HCT116 (cell line): ENCODE results near the gene SH3BP4. TPM values are rescaled to one million over a fixed set of nuclear protein-coding genes. Genes with fewer than 3 reads are reported as not detected.

ENCODE experiments used
- ATAC-seq: fragments of 200-7000 bp; cut with Tn5 transposase; 2 replicates; pipeline ENCODE4 v1.9.1; 2020; ENCODE audit warnings: mild to moderate bottlenecking, moderate library complexity
- BruUV-seq: library from RNA; stranded (reverse); fragments of 400-500 nt; replicated peaks from 2 replicates; lab custom pipeline; 2021; lab: Mats Ljungman, UMichigan
- CTCF ChIA-PET: fragments of 300-600 bp; sonication (Branson Sonifier 250); formaldehyde crosslinking; loops from one replicate; lab custom pipeline; 2021; ENCODE audit warnings: antibody characterized with exemption; lab: Charles Lee
- POLR2A ChIA-PET: fragments of 300-600, 350-600 bp; sonication (Branson Sonifier 250); formaldehyde crosslinking; loops from one replicate; lab custom pipeline; 2021; ENCODE audit warnings: antibody characterized with exemption; lab: Charles Lee
- RAD21 ChIA-PET, 2 experiments: fragments of 300-600 bp; sonication (Branson Sonifier 250); formaldehyde crosslinking; loops; one replicate each; lab custom pipeline; 2023; ENCODE audit warnings: low total read pairs in 2 of 2; ENCODE audit not compliant: uncharacterized antibody in 2 of 2, unreplicated experiment in 2 of 2, low non-redundant PET in 1 of 2; lab: Charles Lee
- DNase-seq: peaks from one replicate; pipeline ENCODE4 v3.0.0-alpha.2; 2010; ENCODE audit warnings: low read depth, low spot score
- H2AFZ ChIP-seq: fragments of 200-600 bp; shearing (Covaris generic), sonication (generic); 2 replicates; pipeline ENCODE4 v1.6.1; 2017; ENCODE audit warnings: low read depth, mixed run types, mixed read lengths, antibody characterized with exemption, low read length; ENCODE audit not compliant: poor library complexity, severe bottlenecking
- H3K27ac ChIP-seq: 2 replicates; pipeline ENCODE4 v1.5.1; 2012; ENCODE audit warnings: low read depth, low read length
- H3K27me3 ChIP-seq: fragments of 200-600 bp; sonication (generic); 2 replicates; pipeline ENCODE4 v1.6.1; 2016; ENCODE audit warnings: mixed run types, low read length, mixed read lengths; ENCODE audit not compliant: insufficient read depth
- H3K36me3 ChIP-seq, 2 experiments: fragments of 200-500 bp in 1 of 2; fragments of 200-600 bp in 1 of 2; sonication (Bioruptor generic) in 1 of 2; sonication (generic) in 1 of 2; 2 replicates each; pipeline versions ENCODE4 v1.5.1 to v1.6.1; 2014 to 2016; ENCODE audit warnings: low read length in 2 of 2, inconsistent platforms in 1 of 2, mixed read lengths in 1 of 2, mixed run types in 1 of 2; ENCODE audit not compliant: insufficient read depth in 2 of 2, control insufficient read depth in 1 of 2
- H3K4me1 ChIP-seq, 2 experiments: fragments of 200-600 bp in 1 of 2; sonication (generic) in 1 of 2; 2 replicates each; pipeline versions ENCODE4 v1.5.1 to v1.6.1; 2012 to 2017; ENCODE audit warnings: low read length in 2 of 2, inconsistent platforms in 1 of 2, mild to moderate bottlenecking in 1 of 2, mixed read lengths in 1 of 2, mixed run types in 1 of 2, moderate library complexity in 1 of 2; ENCODE audit not compliant: insufficient read depth in 2 of 2, control insufficient read depth in 1 of 2
- H3K4me2 ChIP-seq: fragments of 200-600 bp; sonication (generic); 2 replicates; pipeline ENCODE4 v1.6.1; 2017; ENCODE audit warnings: mixed run types, low read length, mixed read lengths
- H3K4me3 ChIP-seq, 2 experiments: fragments of 200-600 bp in 1 of 2; sonication (generic) in 1 of 2; replicated peaks in 1 of 2; 2 replicates each; pipeline ENCODE4 v1.5.1; 2011 to 2016; ENCODE audit warnings: low read length in 2 of 2, control low read depth in 1 of 2, low read depth in 1 of 2, mild to moderate bottlenecking in 1 of 2, mixed read lengths in 1 of 2, mixed run types in 1 of 2
- H3K79me2 ChIP-seq: fragments of 200-600 bp; sonication (generic); 2 replicates; pipeline ENCODE4 v1.6.1; 2017; ENCODE audit warnings: mild to moderate bottlenecking, mixed run types, low read length, moderate library complexity, mixed read lengths; ENCODE audit not compliant: insufficient read depth
- H3K9ac ChIP-seq: fragments of 200-600 bp; sonication (generic); 2 replicates; pipeline ENCODE4 v1.6.1; 2016; ENCODE audit warnings: low read length, mixed read lengths
- H3K9me2 ChIP-seq: fragments of 200-600 bp; sonication (generic), shearing (Covaris generic); 2 replicates; pipeline ENCODE4 v1.6.1; 2017; ENCODE audit warnings: mixed run types, mild to moderate bottlenecking, moderate library complexity; ENCODE audit not compliant: insufficient read depth
- H3K9me3 ChIP-seq, 2 experiments: fragments of 200-500 bp in 1 of 2; fragments of 200-600 bp in 1 of 2; sonication (Bioruptor generic) in 1 of 2; sonication (generic) in 1 of 2; 2 replicates each; pipeline ENCODE4 v1.6.1; 2014 to 2017; ENCODE audit warnings: low read length in 2 of 2, mixed read lengths in 2 of 2, inconsistent platforms in 1 of 2, low read depth in 1 of 2, mild to moderate bottlenecking in 1 of 2, mixed run types in 1 of 2, moderate library complexity in 1 of 2; ENCODE audit not compliant: control insufficient read depth in 1 of 2, insufficient read depth in 1 of 2
- H4K20me1 ChIP-seq: fragments of 200-600 bp; sonication (generic), shearing (Covaris generic); 2 replicates; pipeline ENCODE4 v1.6.1; 2017; ENCODE audit warnings: mixed run types, mild to moderate bottlenecking, moderate library complexity; ENCODE audit not compliant: insufficient read depth
- ATF3 ChIP-seq: IDR thresholded peaks from 2 replicates; pipeline ENCODE4 v1.6.1; 2012
- EGR1 ChIP-seq: IDR thresholded peaks from 2 replicates; pipeline ENCODE4 v1.6.1; 2012; ENCODE audit warnings: low read depth
- ELF1 ChIP-seq: IDR thresholded peaks from 2 replicates; pipeline ENCODE4 v1.6.1; 2012; ENCODE audit warnings: low read depth, borderline replicate concordance
- EZH2 ChIP-seq: fragments of 200-600 bp; sonication (generic); IDR thresholded peaks from 2 replicates; pipeline ENCODE4 v1.6.1; 2017; ENCODE audit warnings: antibody characterized with exemption, mixed run types
- EZH2phosphoT487 ChIP-seq: fragments of 200-600 bp; IDR thresholded peaks from 2 replicates; pipeline ENCODE4 v1.6.1; 2018; ENCODE audit warnings: antibody characterized with exemption, borderline replicate concordance
- JUND ChIP-seq: IDR thresholded peaks from 2 replicates; pipeline ENCODE4 v1.6.1; 2012
- POLR2A ChIP-seq: IDR thresholded peaks from 2 replicates; pipeline ENCODE4 v1.7.0; 2011; ENCODE audit warnings: borderline replicate concordance; ENCODE audit not compliant: insufficient read depth, insufficient read length; ENCODE audit errors: extremely low read depth
- POLR2AphosphoS5 ChIP-seq: IDR thresholded peaks from 2 replicates; pipeline ENCODE4 v1.6.1; 2011; ENCODE audit warnings: mild to moderate bottlenecking, low read depth, low read length, moderate library complexity
- RAD21 ChIP-seq: IDR thresholded peaks from 2 replicates; pipeline ENCODE4 v1.6.1; 2012; ENCODE audit warnings: low read depth, mild to moderate bottlenecking
- SIN3A ChIP-seq: IDR thresholded peaks from 2 replicates; pipeline ENCODE4 v1.6.1; 2012; ENCODE audit warnings: low read depth
- TCF7L2 ChIP-seq: IDR thresholded peaks from 2 replicates; pipeline ENCODE4 v1.7.0; 2011; ENCODE audit warnings: borderline replicate concordance, inconsistent platforms; ENCODE audit not compliant: insufficient read depth, insufficient read length; ENCODE audit errors: extremely low read depth
- YY1 ChIP-seq: IDR thresholded peaks from 2 replicates; pipeline ENCODE4 v1.6.1; 2011; ENCODE audit warnings: low read length, low read depth, moderate library complexity, mild to moderate bottlenecking; ENCODE audit not compliant: insufficient replicate concordance; ENCODE audit errors: extremely low read depth
- ZBTB33 ChIP-seq: IDR thresholded peaks from 2 replicates; pipeline ENCODE4 v1.6.1; 2011; ENCODE audit warnings: mild to moderate bottlenecking, low read length, moderate library complexity; ENCODE audit not compliant: insufficient replicate concordance; ENCODE audit errors: extremely low read depth
- ZFX ChIP-seq: fragments of 450-650 bp; IDR thresholded peaks from 2 replicates; pipeline ENCODE4 v1.6.1; 2017
- ZNF274 ChIP-seq: fragments of 200-500 bp; sonication (Bioruptor generic); IDR thresholded peaks from 2 replicates; pipeline ENCODE4 v1.6.1; 2014; ENCODE audit warnings: mild to moderate bottlenecking, low read depth, low read length, inconsistent platforms
- intact Hi-C: fragments of 100-400 bp; cut with micrococcal nuclease; formaldehyde crosslinking; loops from 2 replicates; pipeline ENCODE4 v1.10.0; 2022
- total RNA-seq: library from RNA; stranded (reverse); gene quantifications from one replicate; pipeline ENCODE4 v1.2.1, GENCODE V29; 2021; ENCODE audit not compliant: unreplicated experiment

Gene SH3BP4
- total RNA-seq, 1 experiment from 2014 or later, result 32.9 TPM

GRCh38 chr2:234969306-234970098 lies 17.7 kb downstream of the SH3BP4 start:
- Histone ChIP-seq H4K20me1 (peaks cover 6% of the 10 kb centered on the region; the same call in 1 of the 2 replicates), H3K4me1 (peaks cover 68 to 88% of the 10 kb centered on the region in 2 experiments), H3K9ac (peak overlapping the region; percentile 49), H3K27ac (peak overlapping the region; percentile 68), H3K4me3 (peak overlapping the region in 1 of 2 experiments; percentile 35; a peak in 3 of 4 replicates), H3K9me3 (no peaks in the 10 kb centered on the region), H2AFZ (no peak overlapping the region), H3K27me3 (no peaks in the 10 kb centered on the region), H3K4me2 (peak overlapping the region; percentile 74), H3K79me2 (peaks cover 83% of the 10 kb centered on the region), H3K9me2 (no peaks in the 10 kb centered on the region), H3K36me3 (no peaks in the 10 kb centered on the region)
- ChIA-PET RAD21 (no interaction called here), POLR2A (no interaction called here), CTCF (no interaction called here)
- TF ChIP-seq POLR2A (no peak), POLR2AphosphoS5 (no peak), RAD21 (no peak), EZH2phosphoT487 (no peak), EZH2 (no peak), TCF7L2 (no peak), ATF3 (no peak), SIN3A (no peak), ZNF274 (no peak), EGR1 (no peak), ZBTB33 (no peak), JUND (no peak), YY1 (no peak), ZFX (no peak), ELF1 (no peak)
- DNase-seq (no peak), ATAC-seq (peak; percentile 10)
- no TSS peak for BruUV-seq
- intact Hi-C loops, result loop anchor here (5.0 kb wide), 1 partner anchor 83 kb away; no protein-coding TSS in a partner anchor
